ENCODE measurements around the gene TSC22D1.
"Not testable (repeated sequence)": the region's sequence is repeated elsewhere in the genome, so short reads cannot be mapped to it uniquely, and the experiment has no call there.

Gene TSC22D1

DNA sequence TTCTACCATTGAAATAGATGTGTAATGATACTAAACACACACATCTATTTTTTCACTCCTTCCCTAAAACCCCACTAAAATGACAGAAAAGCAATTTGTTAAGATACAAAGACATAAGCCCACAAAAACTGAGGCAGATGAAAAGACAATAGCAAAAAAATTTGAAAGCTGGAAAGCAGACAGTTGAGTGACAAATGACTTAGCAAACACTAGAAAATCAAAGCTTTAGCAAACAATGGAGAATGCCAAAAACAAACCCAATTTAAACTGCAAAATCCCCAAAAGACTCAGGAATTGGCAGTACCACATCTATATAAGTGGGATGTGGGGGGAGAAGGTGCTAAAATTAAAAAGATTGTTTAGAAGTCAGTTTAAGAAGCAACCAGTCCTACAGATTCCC lies 9.5 kb downstream of the TSC22D1 start:
- DNase-seq = no peak

DNA sequence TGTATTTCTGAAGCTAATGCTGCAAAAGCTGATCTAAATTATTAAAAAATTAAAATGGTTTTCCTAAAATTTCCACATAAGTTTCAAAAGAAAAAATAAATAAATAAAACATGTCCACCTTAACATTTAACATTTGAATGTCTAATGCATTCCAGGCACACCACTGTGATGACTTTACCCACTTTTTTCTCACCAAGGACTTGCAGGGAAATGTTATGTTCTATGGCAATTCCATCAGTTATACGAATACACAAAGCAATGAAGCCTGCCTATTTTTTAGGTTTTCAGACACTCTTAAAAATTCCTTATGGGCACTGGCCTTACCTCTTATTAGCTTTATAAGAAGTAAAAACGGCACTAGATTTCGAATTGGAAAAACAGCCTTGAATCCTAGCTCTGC lies 10.2 kb downstream of the TSC22D1 start:
- no peak for DNase-seq

GRCh38 chr13:44564936-44565335 lies 11.2 kb downstream of the TSC22D1 start:
- DNase-seq = no peak

- DNase-seq = not testable (repeated sequence)
Measured at GRCh38 chr13:44562853-44563252, 13.3 kb downstream of the TSC22D1 start.

DNA sequence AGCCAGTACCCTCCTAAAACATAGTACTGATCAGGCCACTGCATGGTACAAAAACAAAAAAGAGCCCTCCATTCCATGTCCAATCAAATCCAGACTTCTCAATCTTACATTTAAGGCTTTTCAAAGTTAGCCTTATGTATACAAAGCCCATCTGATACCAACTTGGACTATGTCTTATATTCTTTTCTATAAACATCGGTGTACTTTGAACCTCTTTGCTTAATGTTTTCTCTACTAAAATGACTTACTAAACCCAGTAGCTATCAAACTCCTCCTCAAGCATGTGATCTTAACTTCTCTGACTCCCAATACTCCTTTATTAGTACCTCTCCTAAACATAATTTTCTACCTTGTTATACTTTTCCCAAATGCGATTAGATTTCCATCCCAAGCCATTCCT lies 14.8 kb downstream of the TSC22D1 start:
- no peak for DNase-seq

GRCh38 chr13:44557986-44558385 lies 18.1 kb downstream of the TSC22D1 start:
- DNase-seq = no peak

- no peak for DNase-seq
Measured at GRCh38 chr13:44555207-44555606, 20.9 kb downstream of the TSC22D1 start.

DNA sequence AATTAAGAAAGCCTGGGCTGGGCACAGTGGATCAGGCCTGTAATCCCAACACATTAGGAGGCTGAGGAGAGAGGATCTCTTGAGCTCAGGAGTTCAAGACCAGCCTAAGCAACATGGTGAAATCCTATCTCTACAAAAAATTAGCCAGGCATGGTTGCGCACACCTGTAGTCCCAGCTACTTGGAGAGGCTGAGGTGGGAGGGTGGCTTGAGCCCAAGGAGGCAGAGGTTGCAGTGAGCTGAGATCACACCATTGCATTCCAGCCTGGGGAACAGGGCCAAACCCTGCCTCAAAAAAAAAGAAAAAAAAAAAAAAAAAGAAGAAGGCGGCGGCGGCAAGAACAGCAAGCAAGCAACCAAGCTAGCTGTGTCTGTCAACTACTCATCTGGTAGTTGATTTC lies 26.7 kb downstream of the TSC22D1 start:
- DNase-seq = no peak

GRCh38 chr13:44546164-44546563 lies 30.0 kb downstream of the TSC22D1 start:
- DNase-seq = no peak

- DNase-seq = no peak
Measured at GRCh38 chr13:44543369-44543768, 32.8 kb downstream of the TSC22D1 start.

- DNase-seq = no peak
Measured at GRCh38 chr13:44542361-44542760, 33.8 kb downstream of the TSC22D1 start.

DNA sequence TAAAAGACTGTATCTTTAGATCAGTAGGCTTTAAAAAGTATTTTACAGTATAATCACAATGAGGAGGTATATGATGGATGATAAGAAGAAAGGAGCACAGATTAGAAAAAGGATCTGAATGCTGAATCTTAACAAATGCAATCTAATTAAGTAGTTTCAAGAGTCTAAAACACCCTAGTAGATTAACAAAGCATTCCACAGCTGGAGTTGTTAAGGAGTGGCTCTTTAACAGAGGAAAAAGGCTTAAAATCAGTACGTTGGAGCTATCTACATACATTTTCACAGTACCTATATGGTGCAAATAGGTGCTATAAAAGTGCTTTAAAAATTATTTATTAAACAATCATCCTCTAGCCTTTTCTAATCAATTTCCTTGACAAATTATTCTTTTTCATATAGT lies 34.5 kb downstream of the TSC22D1 start:
- DNase-seq = no peak

DNA sequence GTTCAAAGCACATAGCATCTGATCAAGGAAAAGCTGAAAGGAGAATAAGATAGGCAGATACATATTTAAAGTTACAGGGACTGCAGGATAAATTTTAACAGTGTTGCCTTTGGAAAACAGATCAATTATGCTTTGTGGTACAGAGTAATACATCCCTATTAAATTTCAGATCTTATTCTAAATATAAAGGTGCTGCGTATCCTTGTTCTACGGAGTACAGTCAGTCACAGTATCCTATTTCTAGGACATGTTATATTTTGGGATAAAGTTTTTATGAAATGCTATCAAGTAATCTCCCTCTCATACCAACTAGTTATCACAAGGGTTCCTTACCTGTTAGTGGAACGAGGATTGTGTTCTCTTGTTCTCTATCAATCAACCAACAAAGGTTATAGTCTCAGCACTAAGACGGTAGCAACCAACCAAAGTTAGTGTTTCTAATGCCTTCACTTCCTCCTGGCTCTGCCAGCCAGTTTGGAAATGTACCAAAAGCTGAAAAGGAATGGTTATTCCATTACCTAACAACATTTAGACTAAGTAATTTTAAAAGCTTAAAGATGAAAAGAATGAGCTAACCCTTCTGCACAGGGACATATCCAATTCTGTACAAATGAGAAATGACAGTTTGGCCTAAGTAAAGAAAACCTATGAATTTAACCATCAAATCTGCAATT lies 35.2 kb downstream of the TSC22D1 start:
- no peak for DNase-seq

GRCh38 chr13:44537248-44537647 lies 38.9 kb downstream of the TSC22D1 start:
- DNase-seq = no peak

GRCh38 chr13:44523146-44524015 lies 52.7 kb downstream of the TSC22D1 start:
- DNase-seq = no peak

GRCh38 chr13:44519642-44520041 lies 56.5 kb downstream of the TSC22D1 start:
- DNase-seq = no peak

DNA sequence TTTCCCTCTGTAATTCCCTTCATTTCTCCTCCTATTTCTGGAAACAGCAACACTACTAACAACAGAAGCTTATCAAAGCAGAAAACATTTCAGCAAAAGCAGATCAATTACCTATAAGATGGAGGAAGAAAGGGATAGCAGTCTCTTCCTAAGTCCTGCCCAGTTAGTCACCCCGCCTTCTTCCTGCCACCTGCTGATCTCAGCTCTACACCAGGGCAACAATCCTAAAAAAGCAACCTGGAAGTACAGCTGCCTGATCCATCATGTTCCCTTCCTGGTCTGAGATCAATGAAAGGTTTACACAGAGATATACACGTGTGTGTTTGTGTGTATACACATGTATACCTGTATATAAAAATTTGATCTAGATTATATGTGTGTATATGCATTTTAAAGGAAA lies 59.4 kb downstream of the TSC22D1 start:
- no peak for DNase-seq

DNA sequence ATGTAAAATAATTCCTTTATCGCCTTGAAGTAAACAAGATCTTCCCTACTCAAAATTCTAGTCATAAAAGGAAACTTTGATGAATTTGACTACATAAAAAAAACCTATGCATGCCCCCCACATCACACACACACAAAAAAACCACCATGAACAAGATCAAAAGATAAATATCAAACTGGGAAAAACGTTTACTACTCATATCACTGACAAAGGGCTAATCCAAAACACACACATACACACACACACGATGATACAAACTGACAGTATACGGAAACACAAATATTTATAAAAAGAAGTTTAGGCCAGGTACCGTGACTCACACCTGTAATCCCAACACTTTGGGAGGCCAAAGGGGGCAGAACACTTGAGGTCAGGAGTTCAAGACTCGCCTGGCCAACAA lies 61.9 kb downstream of the TSC22D1 start:
- no peak for DNase-seq

- not testable (repeated sequence) for DNase-seq
Measured at GRCh38 chr13:44509853-44510252, 66.3 kb downstream of the TSC22D1 start.

GRCh38 chr13:44508562-44509077 lies 67.5 kb downstream of the TSC22D1 start:
- no peak for DNase-seq

GRCh38 chr13:44507639-44508038 lies 68.5 kb downstream of the TSC22D1 start:
- DNase-seq = no peak

- no peak for DNase-seq
Measured at GRCh38 chr13:44506719-44507118, 69.4 kb downstream of the TSC22D1 start.

DNA sequence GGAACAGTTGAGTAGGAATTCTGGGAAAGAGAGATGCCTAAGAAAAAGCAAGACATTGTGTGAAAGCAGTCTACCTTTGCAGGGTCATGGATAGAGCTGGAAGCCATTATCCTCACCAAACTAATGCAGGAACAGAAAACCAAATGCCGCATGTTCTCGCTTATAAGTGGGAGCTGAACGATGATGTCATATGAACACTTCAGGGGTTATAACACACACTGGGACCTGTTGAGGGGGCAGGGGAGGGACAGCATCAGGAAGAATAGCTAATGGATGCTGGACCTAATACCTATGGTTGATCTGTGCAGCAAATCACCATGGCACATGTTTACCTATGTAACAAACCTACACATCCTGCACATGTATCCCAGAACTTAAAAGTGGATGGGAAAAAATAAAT lies 69.9 kb downstream of the TSC22D1 start:
- no peak for DNase-seq

DNA sequence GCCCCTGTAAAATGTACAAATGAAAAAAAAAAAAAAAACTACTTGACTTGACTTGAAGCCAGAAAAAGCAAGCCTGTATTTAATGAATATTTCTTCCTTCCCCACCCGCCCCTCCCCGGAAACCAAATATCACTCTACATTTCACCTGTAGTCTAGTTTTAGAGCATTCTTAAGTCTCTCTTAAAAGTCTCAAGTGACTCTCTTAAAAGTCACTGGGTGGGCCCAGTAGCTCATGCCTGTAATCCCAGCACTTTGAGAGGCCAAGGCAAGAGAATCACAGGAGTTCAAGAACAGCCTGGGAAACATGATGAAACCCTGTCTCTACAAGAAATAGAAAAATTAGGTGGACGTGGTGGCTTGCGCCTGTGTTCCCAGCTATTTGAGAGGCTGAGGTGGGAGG lies 72.0 kb downstream of the TSC22D1 start:
- no peak for DNase-seq

All from NCI-H524 treated with DMSO at 0.1 percent for 48 hours (cell line).